SK-N-SH treated with all-trans-retinoic acid at 6 μM for 48 hours (cell line): ENCODE results near the gene GAS2.

Source experiments
- TF ChIP-seq, protein P1 (sequence below): fragments of 250-450 bp; sonication (Bioruptor Pico); IDR thresholded peaks from 2 replicates; pipeline ENCODE4 v1.8.0; 2021; ENCODE audit warnings: low read depth, mild to moderate bottlenecking, moderate library complexity, borderline replicate concordance
- TF ChIP-seq, protein P2 (sequence below): fragments of 250-450 bp; sonication (Bioruptor Pico); IDR thresholded peaks from 2 replicates; pipeline ENCODE4 v1.8.0; 2020; ENCODE audit warnings: mild to moderate bottlenecking, moderate library complexity, borderline replicate concordance

DNA sequence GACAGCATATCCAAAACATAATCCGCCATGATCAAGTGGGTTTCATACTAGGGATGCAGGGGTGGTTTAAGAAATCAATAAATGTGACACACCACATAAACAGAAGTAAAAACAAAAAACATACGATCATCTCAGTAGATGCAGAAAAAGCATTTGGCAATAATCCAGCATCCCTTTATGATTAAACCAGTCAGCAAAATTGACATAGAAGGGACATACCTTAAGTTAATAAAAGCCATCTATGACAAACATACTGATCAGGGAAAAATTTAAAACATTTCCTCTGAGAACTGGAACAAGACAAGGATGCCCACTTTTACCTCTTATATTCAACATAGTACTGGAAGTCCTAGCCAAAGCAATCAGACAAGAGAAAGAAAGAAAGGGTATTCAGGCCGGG, 49.6 kb downstream of the GAS2 start:
- TF ChIP-seq, protein P1, sequence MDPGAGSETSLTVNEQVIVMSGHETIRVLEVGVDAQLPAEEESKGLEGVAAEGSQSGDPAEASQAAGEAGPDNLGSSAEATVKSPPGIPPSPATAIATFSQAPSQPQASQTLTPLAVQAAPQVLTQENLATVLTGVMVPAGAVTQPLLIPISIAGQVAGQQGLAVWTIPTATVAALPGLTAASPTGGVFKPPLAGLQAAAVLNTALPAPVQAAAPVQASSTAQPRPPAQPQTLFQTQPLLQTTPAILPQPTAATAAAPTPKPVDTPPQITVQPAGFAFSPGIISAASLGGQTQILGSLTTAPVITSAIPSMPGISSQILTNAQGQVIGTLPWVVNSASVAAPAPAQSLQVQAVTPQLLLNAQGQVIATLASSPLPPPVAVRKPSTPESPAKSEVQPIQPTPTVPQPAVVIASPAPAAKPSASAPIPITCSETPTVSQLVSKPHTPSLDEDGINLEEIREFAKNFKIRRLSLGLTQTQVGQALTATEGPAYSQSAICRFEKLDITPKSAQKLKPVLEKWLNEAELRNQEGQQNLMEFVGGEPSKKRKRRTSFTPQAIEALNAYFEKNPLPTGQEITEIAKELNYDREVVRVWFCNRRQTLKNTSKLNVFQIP: no peak
- TF ChIP-seq, protein P2, sequence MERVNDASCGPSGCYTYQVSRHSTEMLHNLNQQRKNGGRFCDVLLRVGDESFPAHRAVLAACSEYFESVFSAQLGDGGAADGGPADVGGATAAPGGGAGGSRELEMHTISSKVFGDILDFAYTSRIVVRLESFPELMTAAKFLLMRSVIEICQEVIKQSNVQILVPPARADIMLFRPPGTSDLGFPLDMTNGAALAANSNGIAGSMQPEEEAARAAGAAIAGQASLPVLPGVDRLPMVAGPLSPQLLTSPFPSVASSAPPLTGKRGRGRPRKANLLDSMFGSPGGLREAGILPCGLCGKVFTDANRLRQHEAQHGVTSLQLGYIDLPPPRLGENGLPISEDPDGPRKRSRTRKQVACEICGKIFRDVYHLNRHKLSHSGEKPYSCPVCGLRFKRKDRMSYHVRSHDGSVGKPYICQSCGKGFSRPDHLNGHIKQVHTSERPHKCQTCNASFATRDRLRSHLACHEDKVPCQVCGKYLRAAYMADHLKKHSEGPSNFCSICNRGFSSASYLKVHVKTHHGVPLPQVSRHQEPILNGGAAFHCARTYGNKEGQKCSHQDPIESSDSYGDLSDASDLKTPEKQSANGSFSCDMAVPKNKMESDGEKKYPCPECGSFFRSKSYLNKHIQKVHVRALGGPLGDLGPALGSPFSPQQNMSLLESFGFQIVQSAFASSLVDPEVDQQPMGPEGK (CRISPR knock-in tag): no peak
